AG08396 (cell line): ENCODE data around the gene SLC38A8.

Source experiments
- DNase-seq: peaks from one replicate; pipeline ENCODE4 v3.0.0; 2012; ENCODE audit warnings: low spot score, mixed read lengths

SLC38A8 gene

GRCh38 chr16:84031556-84031955 is 11.0 kb downstream of the SLC38A8 start:
- no peak for DNase-seq

GRCh38 chr16:84029297-84030047 is 13.1 kb downstream of the SLC38A8 start:
- no peak for DNase-seq

GRCh38 chr16:84027625-84028024 is 15.0 kb downstream of the SLC38A8 start:
- DNase-seq = no peak

GRCh38 chr16:84026606-84027005 is 16.0 kb downstream of the SLC38A8 start:
- no peak for DNase-seq

- peak; percentile 73 for DNase-seq
Observed at GRCh38 chr16:84024854-84025253, 17.7 kb downstream of the SLC38A8 start.

- DNase-seq = no peak
Observed at GRCh38 chr16:84022644-84023043, 20.0 kb downstream of the SLC38A8 start.

- no peak for DNase-seq
Observed at GRCh38 chr16:84021488-84021887, 21.1 kb downstream of the SLC38A8 start.

GRCh38 chr16:84020353-84020752 is 22.2 kb downstream of the SLC38A8 start:
- DNase-seq = no peak

- no peak for DNase-seq
Observed at GRCh38 chr16:84018710-84019109, 23.9 kb downstream of the SLC38A8 start.

GRCh38 chr16:84016477-84016876 is 26.1 kb downstream of the SLC38A8 start:
- no peak for DNase-seq

- DNase-seq = no peak
Observed at GRCh38 chr16:84015399-84015798, 27.2 kb downstream of the SLC38A8 start.

- no peak for DNase-seq
Observed at GRCh38 chr16:84014570-84015327, 27.8 kb downstream of the SLC38A8 start.

GRCh38 chr16:84013787-84014569 is 28.6 kb downstream of the SLC38A8 start:
- peak; percentile 46 for DNase-seq

- DNase-seq = no peak
Observed at GRCh38 chr16:84009282-84009681, 33.3 kb downstream of the SLC38A8 start.

GRCh38 chr16:84007965-84008364 is 34.6 kb downstream of the SLC38A8 start:
- DNase-seq = no peak

- DNase-seq = no peak
Observed at GRCh38 chr16:84007520-84007919, 35.1 kb downstream of the SLC38A8 start.

GRCh38 chr16:84005391-84005790 is 37.2 kb downstream of the SLC38A8 start:
- no peak for DNase-seq

- DNase-seq = no peak
Observed at GRCh38 chr16:84004442-84004841, 38.2 kb downstream of the SLC38A8 start.

- DNase-seq = no peak
Observed at GRCh38 chr16:84003038-84003437, 39.6 kb downstream of the SLC38A8 start.

GRCh38 chr16:84001726-84002125 is 40.9 kb downstream of the SLC38A8 start:
- DNase-seq = no peak

GRCh38 chr16:84000989-84001642 is 41.5 kb downstream of the SLC38A8 start:
- DNase-seq = no peak

GRCh38 chr16:83998091-83998490 is 44.5 kb downstream of the SLC38A8 start:
- no peak for DNase-seq
